IMR-90 (cell line): Measurements from ENCODE around the gene FBXW2. TPM values are rescaled to one million over a fixed set of nuclear protein-coding genes. Genes with fewer than 3 reads are reported as not detected.

Experiments used
- ATAC-seq: fragments of 200-7000 bp; cut with Tn5 transposase; 2 replicates; pipeline ENCODE4 v1.9.1; 2020; ENCODE audit warnings: low read depth, mild to moderate bottlenecking, moderate library complexity
- BruUV-seq: library from RNA; stranded (reverse); fragments of 400-500 nt; replicated peaks from 2 replicates; lab custom pipeline; 2021; lab: Mats Ljungman, UMichigan
- CTCF ChIA-PET: fragments of 300-600 bp; formaldehyde crosslinking; extraction: SDS; loops from one replicate; lab custom pipeline; 2021; ENCODE audit warnings: antibody characterized with exemption; lab: Yijun Ruan, JAX
- POLR2A ChIA-PET: fragments of 300-600 bp; sonication (Branson Sonifier 250); formaldehyde crosslinking; loops from one replicate; lab custom pipeline; 2022; ENCODE audit warnings: antibody characterized with exemption; ENCODE audit not compliant: unreplicated experiment; lab: Charles Lee
- DNase-seq: peaks from one replicate; pipeline ENCODE4 v3.0.0; 2013
- H2AFZ ChIP-seq: replicated peaks from 2 replicates; pipeline ENCODE3; 2013; ENCODE audit warnings: low read length, mild to moderate bottlenecking; ENCODE audit not compliant: poor library complexity
- H2AK5ac ChIP-seq: 2 replicates; pipeline ENCODE4 v1.6.1; 2013; ENCODE audit warnings: low read depth, low read length, inconsistent platforms
- H2AK9ac ChIP-seq: replicated peaks from 2 replicates; pipeline ENCODE3; 2013; ENCODE audit warnings: mild to moderate bottlenecking, low read depth, low read length, moderate library complexity; ENCODE audit not compliant: poor library complexity
- H2BK120ac ChIP-seq: 2 replicates; pipeline ENCODE4 v1.6.1; 2013; ENCODE audit warnings: low read depth, low read length, inconsistent platforms
- H2BK15ac ChIP-seq: 3 replicates; pipeline ENCODE4 v1.6.1; 2013; ENCODE audit warnings: low read depth, low read length, inconsistent platforms
- H2BK20ac ChIP-seq: 2 replicates; pipeline ENCODE4 v1.6.1; 2013; ENCODE audit warnings: low read depth, mild to moderate bottlenecking, inconsistent platforms, low read length, moderate library complexity
- H2BK5ac ChIP-seq: 2 replicates; pipeline ENCODE4 v1.6.1; 2013; ENCODE audit warnings: mild to moderate bottlenecking, low read depth, low read length, inconsistent platforms; ENCODE audit not compliant: poor library complexity, severe bottlenecking
- H3K14ac ChIP-seq: replicated peaks from 2 replicates; pipeline ENCODE4 v1.6.1; 2013; ENCODE audit warnings: low read depth, low read length, inconsistent platforms
- H3K18ac ChIP-seq: 2 replicates; pipeline ENCODE4 v1.6.1; 2013; ENCODE audit warnings: low read depth, low read length, control low read depth
- H3K23ac ChIP-seq: 2 replicates; pipeline ENCODE4 v1.6.1; 2013; ENCODE audit warnings: low read depth, low read length, inconsistent platforms
- H3K27ac ChIP-seq: 2 replicates; pipeline ENCODE4 v1.5.1; 2013; ENCODE audit warnings: mild to moderate bottlenecking, control low read depth, low read length; ENCODE audit not compliant: insufficient read depth
- H3K27me3 ChIP-seq: 2 replicates; pipeline ENCODE4 v1.6.1; 2013; ENCODE audit warnings: low read length; ENCODE audit not compliant: control insufficient read depth, insufficient read depth
- H3K36me3 ChIP-seq: 2 replicates; pipeline ENCODE4 v1.6.1; 2013; ENCODE audit warnings: low read length, mixed read lengths; ENCODE audit not compliant: control insufficient read depth, insufficient read depth
- H3K4ac ChIP-seq: 2 replicates; pipeline ENCODE4 v1.6.1; 2013; ENCODE audit warnings: low read depth, low read length, inconsistent platforms
- H3K4me1 ChIP-seq: 2 replicates; pipeline ENCODE4 v1.6.1; 2013; ENCODE audit warnings: low read length, mixed read lengths; ENCODE audit not compliant: control insufficient read depth, insufficient read depth
- H3K4me2 ChIP-seq: 2 replicates; pipeline ENCODE4 v1.6.1; 2013; ENCODE audit warnings: low read depth, mild to moderate bottlenecking, control low read depth, low read length, moderate library complexity
- H3K4me3 ChIP-seq: 2 replicates; pipeline ENCODE4 v1.5.1; 2013; ENCODE audit warnings: low read depth, mild to moderate bottlenecking, control low read depth, low read length, moderate library complexity; ENCODE audit not compliant: insufficient read depth
- H3K56ac ChIP-seq: 2 replicates; pipeline ENCODE4 v1.6.1; 2013; ENCODE audit warnings: low read length, inconsistent platforms; ENCODE audit not compliant: insufficient read depth; ENCODE audit errors: extremely low read depth
- H3K79me1 ChIP-seq, 2 experiments: 2 replicates each; pipeline ENCODE4 v1.6.1; 2013; ENCODE audit warnings: low read length in 2 of 2, inconsistent platforms in 1 of 2, low read depth in 1 of 2
- H3K9ac ChIP-seq: 2 replicates; pipeline ENCODE4 v1.6.1; 2013; ENCODE audit warnings: low read depth, low read length, control low read depth
- H3K9me1 ChIP-seq: 2 replicates; pipeline ENCODE4 v1.6.1; 2013; ENCODE audit warnings: low read length, inconsistent platforms; ENCODE audit not compliant: insufficient read depth
- H3K9me3 ChIP-seq: 2 replicates; pipeline ENCODE4 v1.6.1; 2013; ENCODE audit warnings: low read length; ENCODE audit not compliant: control insufficient read depth, insufficient read depth
- H4K20me1 ChIP-seq: 2 replicates; pipeline ENCODE4 v1.6.1; 2013; ENCODE audit warnings: low read length, inconsistent platforms; ENCODE audit not compliant: insufficient read depth
- H4K5ac ChIP-seq: 2 replicates; pipeline ENCODE4 v1.6.1; 2013; ENCODE audit warnings: mild to moderate bottlenecking, low read depth, low read length, control low read depth
- H4K8ac ChIP-seq, 2 experiments: 2 replicates each; pipeline ENCODE4 v1.6.1; 2013; ENCODE audit warnings: low read depth in 2 of 2, low read length in 2 of 2, control low read depth in 1 of 2, inconsistent platforms in 1 of 2
- H4K91ac ChIP-seq: 2 replicates; pipeline ENCODE4 v1.6.1; 2013; ENCODE audit warnings: low read depth, low read length, inconsistent platforms; ENCODE audit not compliant: insufficient read depth
- CHD1 ChIP-seq: IDR thresholded peaks from 2 replicates; pipeline ENCODE4 v1.6.1; 2012; ENCODE audit warnings: low read depth, low read length, improper control_type of control experiment
- CTCF ChIP-seq: conservative IDR thresholded peaks from 2 replicates; pipeline ENCODE4 v1.5.1; 2012; ENCODE audit warnings: mild to moderate bottlenecking, low read depth, low read length, improper control_type of control experiment
- ELK1 ChIP-seq: fragments of 150-350 bp; IDR thresholded peaks from 2 replicates; pipeline ENCODE4 v1.6.1; 2016; ENCODE audit warnings: low read depth, mild to moderate bottlenecking, low read length, moderate library complexity, borderline replicate concordance
- NFE2L2 ChIP-seq: fragments of 150-350 bp; IDR thresholded peaks from 2 replicates; pipeline ENCODE4 v1.6.1; 2016; ENCODE audit warnings: low read depth, mild to moderate bottlenecking, low read length
- POLR2A ChIP-seq: IDR thresholded peaks from 2 replicates; pipeline ENCODE4 v1.6.1; 2012; ENCODE audit warnings: mild to moderate bottlenecking, low read depth, low read length
- RFX5 ChIP-seq: IDR thresholded peaks from 2 replicates; pipeline ENCODE4 v1.8.0; 2012; ENCODE audit warnings: low read depth, mild to moderate bottlenecking, low read length, moderate library complexity
- WGBS, 2 experiments: methylation state at CpG; one replicate each; pipeline versions ENCODE4 v1.1.5 to v1.1.7; 2013; ENCODE audit warnings: missing lambda C conversion rate in 2 of 2; ENCODE audit not compliant: insufficient read length in 1 of 2; ENCODE audit errors: extremely low coverage in 2 of 2; 5-methylcytosine and 5-hydroxymethylcytosine counted together
- dilution Hi-C: fragments of 300-500 bp; cut with HindIII; formaldehyde crosslinking; loops from one replicate; pipeline ENCODE4 v1.14.3; 2018; ENCODE audit warnings: low sequenced_read_pairs; ENCODE audit not compliant: unreplicated experiment
- in situ Hi-C: fragments of 300-500 bp; cut with MboI; formaldehyde crosslinking; loops from 3 replicates; pipeline ENCODE4 v1.14.3; 2019; ENCODE audit warnings: low sequenced_read_pairs, inconsistent platforms, mixed read lengths
- intact Hi-C: fragments of 100-400 bp; cut with micrococcal nuclease; formaldehyde crosslinking; loops from 2 replicates; pipeline ENCODE4 v1.10.0; 2022
- polyA plus RNA-seq, 3 experiments: library from polyadenylated mRNA; depleted of rRNA; stranded (reverse); fragments of >200 nt; gene quantifications; 2 replicates each; pipeline ENCODE4 v1.2.3, GENCODE V29; 2012; ENCODE audit warnings: low replicate concordance in 1 of 3
- total RNA-seq: library from RNA; depleted of rRNA; stranded (reverse); fragments of >200 nt; gene quantifications from 2 replicates; pipeline ENCODE4 v1.2.3, GENCODE V29; 2012

The FBXW2 gene
- total and polyA plus RNA-seq, 2 of the 4 experiments (the other 2 are of a cell fraction) = 27.1 to 43.5 TPM

GRCh38 chr9:120773256-120773655, 20.0 kb downstream of the FBXW2 start:
- H4K20me1 ChIP-seq = no peaks in the 10 kb centered on the region
- no peak overlapping the region for H3K4me3 ChIP-seq
- H4K5ac ChIP-seq = no peak overlapping the region
- H2AK9ac ChIP-seq = no peak overlapping the region
- H2AK5ac ChIP-seq = no peak overlapping the region
- dilution Hi-C loops (no loop called here), in situ Hi-C loops (loop anchor here (25.0 kb wide), 1 partner anchor 614 kb away; no protein-coding TSS in a partner anchor), intact Hi-C loops (no loop called here)
- WGBS, 2 experiments = no CpG with 5 or more reads among the region's 3 CpGs
- H2BK120ac ChIP-seq = no peak overlapping the region
- no peaks in the 10 kb centered on the region for H3K4me1 ChIP-seq
- no peak overlapping the region for H3K14ac ChIP-seq
- H3K9me1 ChIP-seq = peaks cover 3% of the 10 kb centered on the region; the same call in 1 of the 2 replicates
- no peak overlapping the region for H4K91ac ChIP-seq
- no peak overlapping the region for H2BK5ac ChIP-seq
- no peaks in the 10 kb centered on the region for H3K9me3 ChIP-seq
- no TSS peak for BruUV-seq
- no peak overlapping the region for H3K56ac ChIP-seq
- H3K23ac ChIP-seq = no peak overlapping the region
- POLR2A ChIA-PET = no interaction called here
- CTCF ChIA-PET = no interaction called here
- no peak overlapping the region for H2BK15ac ChIP-seq
- no peak overlapping the region for H3K18ac ChIP-seq
- H3K79me1 ChIP-seq = peaks cover 12 to 22% of the 10 kb centered on the region in 2 experiments; a peak in 3 of 4 replicates
- H3K4ac ChIP-seq = no peak overlapping the region
- H3K9ac ChIP-seq = no peak overlapping the region
- H2AFZ ChIP-seq = no peak overlapping the region
- ATAC-seq (no peak), DNase-seq (no peak)
- H3K27ac ChIP-seq = no peak overlapping the region
- no peak overlapping the region for H2BK20ac ChIP-seq
- no peaks in the 10 kb centered on the region for H3K27me3 ChIP-seq
- no peak for TF ChIP-seq NFE2L2
- no peak for TF ChIP-seq RFX5
- no peak for TF ChIP-seq CTCF
- TF ChIP-seq ELK1 = no peak
- TF ChIP-seq POLR2A = no peak
- TF ChIP-seq CHD1 = no peak
- no peak overlapping the region for H3K4me2 ChIP-seq
- H3K36me3 ChIP-seq = peaks cover 26% of the 10 kb centered on the region
- no peak overlapping the region for H4K8ac ChIP-seq
